Hippocampal formation (tissue), 2 donors: Measurements from ENCODE around the gene FGD6.
"Not testable (repeated sequence)": the region's sequence is repeated elsewhere in the genome, so short reads cannot be mapped to it uniquely, and the experiment has no call there.

Experiments
- DNase-seq, 2 donors: peaks; one replicate each; lab custom pipeline; 2025; lab: John Stamatoyannopoulos, UW

Gene FGD6

GRCh38 chr12:95126076-95126475 is 91.2 kb downstream of the FGD6 start:
- no peak for DNase-seq

- no peak for DNase-seq
Observed at GRCh38 chr12:95124106-95124505, 93.2 kb downstream of the FGD6 start.

- no peak for DNase-seq
Observed at GRCh38 chr12:95118788-95119179, 98.5 kb downstream of the FGD6 start.

- no peak for DNase-seq
Observed at GRCh38 chr12:95118138-95118787, 99.0 kb downstream of the FGD6 start.

GRCh38 chr12:95117178-95117599 is 100.1 kb downstream of the FGD6 start:
- peak in 1 of 2 donors; percentile 78 for DNase-seq

GRCh38 chr12:95116773-95117172 is 100.5 kb downstream of the FGD6 start:
- DNase-seq, result no peak

GRCh38 chr12:95116341-95116740 is 100.9 kb downstream of the FGD6 start:
- DNase-seq, result no peak

- no peak for DNase-seq
Observed at GRCh38 chr12:95115641-95116040, 101.6 kb downstream of the FGD6 start.

- DNase-seq, result no peak
Observed at GRCh38 chr12:95114766-95115405, 102.4 kb downstream of the FGD6 start.

- DNase-seq, result no peak
Observed at GRCh38 chr12:95107362-95107761, 109.9 kb downstream of the FGD6 start.

GRCh38 chr12:95105540-95105939 is 111.7 kb downstream of the FGD6 start:
- DNase-seq, result no peak

GRCh38 chr12:95104919-95105452 is 112.3 kb downstream of the FGD6 start:
- no peak for DNase-seq

- DNase-seq, result no peak
Observed at GRCh38 chr12:95102916-95103671, 114.2 kb downstream of the FGD6 start.

- DNase-seq, result not testable (repeated sequence)
Observed at GRCh38 chr12:95101957-95102356, 115.3 kb downstream of the FGD6 start.

- DNase-seq, result no peak
Observed at GRCh38 chr12:95100264-95101190, 116.7 kb downstream of the FGD6 start.

GRCh38 chr12:95099270-95099790 is 117.9 kb downstream of the FGD6 start:
- DNase-seq, result no peak

GRCh38 chr12:95096852-95097251 is 120.4 kb downstream of the FGD6 start:
- peak in 1 of 2 donors; percentile 40 for DNase-seq

GRCh38 chr12:95096378-95096777 is 120.9 kb downstream of the FGD6 start:
- no peak for DNase-seq

GRCh38 chr12:95095866-95096265 is 121.4 kb downstream of the FGD6 start:
- not testable (repeated sequence) for DNase-seq

- DNase-seq, result no peak
Observed at GRCh38 chr12:95089462-95089861, 127.8 kb downstream of the FGD6 start.

- no peak for DNase-seq
Observed at GRCh38 chr12:95088379-95088778, 128.9 kb downstream of the FGD6 start.
